ENCODE data around the gene PRSS16. TPM values are rescaled to one million over a fixed set of nuclear protein-coding genes. Genes with fewer than 3 reads are reported as not detected.

The PRSS16 gene
- total and polyA plus RNA-seq, 9 of the 15 experiments (the other 6 are each of a cell fraction or from before 2014, with no cell fraction given) = 4.5 to 21.3 (median 12.1) TPM

GRCh38 chr6:27297857-27298730, 50.6 kb downstream of the PRSS16 start (continued):
- peak; percentile 51 to 80 for TF ChIP-seq AFF1 (IDR thresholded peaks at IDR 0.05; ENCODE audit: low read depth in 1 of 2, partially characterized antibody in 2 of 2)
- peak; percentile 93 for TF ChIP-seq FOXP1 (CRISPR knock-in tag; IDR thresholded peaks at IDR 0.05)
- TF ChIP-seq SP1 (CRISPR knock-in tag; IDR thresholded peaks at IDR 0.05) = peak; percentile 55; the same call in 1 of the 2 replicates
- no peak for TF ChIP-seq BMI1 (IDR thresholded peaks at IDR 0.05; ENCODE audit: low read length)
- TF ChIP-seq HMGXB4 (CRISPR knock-in tag; IDR thresholded peaks at IDR 0.05) = peak; percentile 97; the same call in 1 of the 2 replicates
- TF ChIP-seq EP300 (IDR thresholded peaks at IDR 0.05; ENCODE audit: low read length) = peak; percentile 74
- TF ChIP-seq, protein P1, sequence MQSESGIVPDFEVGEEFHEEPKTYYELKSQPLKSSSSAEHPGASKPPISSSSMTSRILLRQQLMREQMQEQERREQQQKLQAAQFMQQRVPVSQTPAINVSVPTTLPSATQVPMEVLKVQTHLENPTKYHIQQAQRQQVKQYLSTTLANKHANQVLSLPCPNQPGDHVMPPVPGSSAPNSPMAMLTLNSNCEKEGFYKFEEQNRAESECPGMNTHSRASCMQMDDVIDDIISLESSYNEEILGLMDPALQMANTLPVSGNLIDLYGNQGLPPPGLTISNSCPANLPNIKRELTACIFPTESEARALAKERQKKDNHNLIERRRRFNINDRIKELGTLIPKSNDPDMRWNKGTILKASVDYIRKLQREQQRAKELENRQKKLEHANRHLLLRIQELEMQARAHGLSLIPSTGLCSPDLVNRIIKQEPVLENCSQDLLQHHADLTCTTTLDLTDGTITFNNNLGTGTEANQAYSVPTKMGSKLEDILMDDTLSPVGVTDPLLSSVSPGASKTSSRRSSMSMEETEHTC (IDR thresholded peaks at IDR 0.05) = no peak
- peak; percentile 11 to 62; a peak in 1 of 4 replicates for TF ChIP-seq FOXK2 (conservative IDR thresholded peaks at IDR 0.05 in 1 of 2, IDR thresholded peaks at IDR 0.05 in 1 of 2; ENCODE audit: low read depth in 2 of 2)
- 0 out of 2 replicates have a peak, but pooled peaks have one; percentile 35 for TF ChIP-seq KLF13 (tag; IDR thresholded peaks at IDR 0.05; ENCODE audit: borderline replicate concordance, low read depth)
- TF ChIP-seq PYGO2 (tag; IDR thresholded peaks at IDR 0.05) = peak; percentile 34; the same call in 1 of the 2 replicates
- peak; percentile 8; the same call in 1 of the 2 replicates for TF ChIP-seq SMARCE1 (IDR thresholded peaks at IDR 0.05)
- TF ChIP-seq, protein P2, sequence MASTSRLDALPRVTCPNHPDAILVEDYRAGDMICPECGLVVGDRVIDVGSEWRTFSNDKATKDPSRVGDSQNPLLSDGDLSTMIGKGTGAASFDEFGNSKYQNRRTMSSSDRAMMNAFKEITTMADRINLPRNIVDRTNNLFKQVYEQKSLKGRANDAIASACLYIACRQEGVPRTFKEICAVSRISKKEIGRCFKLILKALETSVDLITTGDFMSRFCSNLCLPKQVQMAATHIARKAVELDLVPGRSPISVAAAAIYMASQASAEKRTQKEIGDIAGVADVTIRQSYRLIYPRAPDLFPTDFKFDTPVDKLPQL (IDR thresholded peaks at IDR 0.05; ENCODE audit: extremely low read depth, insufficient read length) = peak; percentile 66
- no peak for TF ChIP-seq PPARD (CRISPR knock-in tag; IDR thresholded peaks at IDR 0.05)
- TF ChIP-seq SMC3 (conservative IDR thresholded peaks at IDR 0.05; ENCODE audit: insufficient read depth, low read depth, low read length) = peak; percentile 6; the same call in 1 of the 2 replicates
- TF ChIP-seq, protein P3, sequence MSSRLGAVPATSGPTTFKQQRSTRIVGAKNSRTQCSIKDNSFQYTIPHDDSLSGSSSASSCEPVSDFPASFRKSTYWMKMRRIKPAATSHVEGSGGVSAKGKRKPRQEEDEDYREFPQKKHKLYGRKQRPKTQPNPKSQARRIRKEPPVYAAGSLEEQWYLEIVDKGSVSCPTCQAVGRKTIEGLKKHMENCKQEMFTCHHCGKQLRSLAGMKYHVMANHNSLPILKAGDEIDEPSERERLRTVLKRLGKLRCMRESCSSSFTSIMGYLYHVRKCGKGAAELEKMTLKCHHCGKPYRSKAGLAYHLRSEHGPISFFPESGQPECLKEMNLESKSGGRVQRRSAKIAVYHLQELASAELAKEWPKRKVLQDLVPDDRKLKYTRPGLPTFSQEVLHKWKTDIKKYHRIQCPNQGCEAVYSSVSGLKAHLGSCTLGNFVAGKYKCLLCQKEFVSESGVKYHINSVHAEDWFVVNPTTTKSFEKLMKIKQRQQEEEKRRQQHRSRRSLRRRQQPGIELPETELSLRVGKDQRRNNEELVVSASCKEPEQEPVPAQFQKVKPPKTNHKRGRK (tag; IDR thresholded peaks at IDR 0.05) = peak; percentile 66; the same call in 1 of the 2 replicates

Data from K562 (cell line).